ENCODE results near the gene FASTK.

The FASTK gene

GRCh38 chr7:151116603-151117440, 36.2 kb upstream of the FASTK start:
- no peak for DNase-seq

GRCh38 chr7:151115836-151116418, 35.3 kb upstream of the FASTK start:
- no peak for DNase-seq

GRCh38 chr7:151115121-151115835, 34.7 kb upstream of the FASTK start:
- DNase-seq = peak; percentile 24

- peak; percentile 21 for DNase-seq
These were observed 33.8 kb upstream of the FASTK start for GRCh38 chr7:151114151-151115090.

GRCh38 chr7:151113344-151114150, 32.9 kb upstream of the FASTK start:
- DNase-seq = peak; percentile 95

- DNase-seq = peak; percentile 70
These were observed 30.5 kb upstream of the FASTK start for GRCh38 chr7:151110941-151111645.

GRCh38 chr7:151110236-151110940, 29.8 kb upstream of the FASTK start:
- DNase-seq = no peak

GRCh38 chr7:151109094-151110048, 28.8 kb upstream of the FASTK start:
- peak; percentile 62 for DNase-seq

GRCh38 chr7:151107882-151108281, 27.3 kb upstream of the FASTK start:
- DNase-seq = no peak

GRCh38 chr7:151104411-151105235, 24.0 kb upstream of the FASTK start:
- peak; percentile 83 for DNase-seq

- DNase-seq = no peak
These were observed 23.4 kb upstream of the FASTK start for GRCh38 chr7:151103973-151104372.

- no peak for DNase-seq
These were observed 22.4 kb upstream of the FASTK start for GRCh38 chr7:151102991-151103390.

- DNase-seq = no peak
These were observed 21.2 kb upstream of the FASTK start for GRCh38 chr7:151101621-151102396.

GRCh38 chr7:151100921-151101320, 20.3 kb upstream of the FASTK start:
- no peak for DNase-seq

- DNase-seq = no peak
These were observed 19.0 kb upstream of the FASTK start for GRCh38 chr7:151099486-151100211.

- no peak for DNase-seq
These were observed 15.3 kb upstream of the FASTK start for GRCh38 chr7:151095828-151096475.

All from EL (cell line).